A172 (cell line): ENCODE data around the gene SSBP1. TPM values are rescaled to one million over a fixed set of nuclear protein-coding genes. Genes with fewer than 3 reads are reported as not detected.
"Not testable (repeated sequence)": the region's sequence is repeated elsewhere in the genome, so short reads cannot be mapped to it uniquely, and the experiment has no call there.

Source experiments
- DNase-seq: peaks from one replicate; pipeline ENCODE4 v3.0.0-alpha.2; 2015; ENCODE audit warnings: low spot score
- total RNA-seq: library from RNA; depleted of rRNA; stranded (reverse); fragments of >200 nt; shearing (Covaris generic); gene quantifications from 2 replicates; pipeline ENCODE4 v1.2.3, GENCODE V29; 2014; rRNA removed

Gene SSBP1
- 380 and 429 TPM in 2 replicates for total RNA-seq

DNA sequence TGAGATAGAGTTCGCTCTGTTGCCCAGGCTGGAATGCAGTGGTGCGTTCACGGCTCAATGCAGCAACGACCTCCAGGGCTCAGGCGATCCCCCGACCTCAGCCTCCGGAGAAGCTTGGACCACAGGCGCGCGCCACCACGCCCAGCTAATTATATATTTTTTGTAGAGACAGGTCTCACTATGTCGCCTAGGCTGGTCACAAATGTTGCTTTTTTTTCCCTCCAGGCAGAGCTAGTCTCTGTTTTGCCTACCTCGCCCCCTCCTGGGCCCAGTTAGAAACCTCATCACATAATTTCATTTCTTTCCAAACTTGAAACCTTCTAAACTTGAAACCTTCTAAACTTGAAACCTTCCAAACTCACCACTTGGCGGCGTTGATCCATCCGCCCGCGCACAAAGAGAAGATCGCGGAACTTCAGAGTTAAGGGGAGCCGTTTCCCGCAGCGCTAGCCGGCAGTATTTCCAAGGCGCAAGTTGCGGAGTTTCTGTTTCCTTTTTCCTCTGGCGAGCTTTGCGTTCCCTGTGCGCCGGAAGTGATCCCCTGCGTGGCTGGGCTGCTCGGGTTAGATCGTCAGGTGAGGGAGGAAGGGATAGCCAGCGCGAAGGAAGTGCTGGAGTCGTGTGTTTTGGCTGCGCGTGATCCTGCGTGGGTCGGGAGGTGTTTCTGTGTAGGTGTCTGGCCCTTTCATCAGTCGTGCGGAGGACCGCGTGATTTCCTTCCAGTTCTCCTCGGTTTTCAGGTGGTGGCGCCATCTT is at the start of gene SSBP1:
TSS of gene SSBP1 (plus strand) at position 523 of the 756 bp plus-strand sequence. CDS start 809 bp downstream, outside the sequence.
- peak; percentile 94 for DNase-seq

DNA sequence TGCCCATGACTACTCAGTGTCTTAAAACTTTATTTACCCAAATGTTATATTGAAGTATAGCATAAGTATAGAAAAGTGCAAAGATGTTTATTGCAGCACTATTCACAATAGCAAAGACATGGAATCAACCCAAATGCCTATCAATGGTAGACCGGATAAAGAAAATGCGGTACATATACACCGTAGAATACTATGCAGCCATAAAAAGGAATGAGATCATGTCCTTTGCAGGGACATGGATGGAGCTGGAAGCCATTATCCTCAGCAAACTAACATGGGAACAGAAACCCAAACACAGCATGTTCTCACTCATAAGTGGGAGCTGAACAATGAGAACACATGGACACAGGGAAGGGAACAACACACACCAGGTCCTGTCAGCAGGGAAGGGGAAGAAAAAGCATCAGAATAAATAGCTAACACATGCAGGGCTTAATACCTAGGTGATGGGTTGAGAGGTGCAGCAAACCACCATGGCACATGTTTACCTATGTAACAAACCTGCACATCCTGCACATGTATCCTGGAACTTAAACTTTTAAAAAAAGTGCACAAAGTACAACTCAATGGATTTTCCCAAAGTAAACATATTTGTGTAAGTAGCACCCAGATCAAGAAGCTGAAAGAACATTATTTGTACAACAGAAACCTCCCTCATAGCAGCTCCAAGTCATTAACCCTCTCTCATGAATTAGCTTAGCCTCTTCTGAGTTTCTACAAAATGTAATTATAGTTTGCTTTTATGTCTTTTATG is 48.9 kb upstream of the SSBP1 start:
- DNase-seq: not testable (repeated sequence)

DNA sequence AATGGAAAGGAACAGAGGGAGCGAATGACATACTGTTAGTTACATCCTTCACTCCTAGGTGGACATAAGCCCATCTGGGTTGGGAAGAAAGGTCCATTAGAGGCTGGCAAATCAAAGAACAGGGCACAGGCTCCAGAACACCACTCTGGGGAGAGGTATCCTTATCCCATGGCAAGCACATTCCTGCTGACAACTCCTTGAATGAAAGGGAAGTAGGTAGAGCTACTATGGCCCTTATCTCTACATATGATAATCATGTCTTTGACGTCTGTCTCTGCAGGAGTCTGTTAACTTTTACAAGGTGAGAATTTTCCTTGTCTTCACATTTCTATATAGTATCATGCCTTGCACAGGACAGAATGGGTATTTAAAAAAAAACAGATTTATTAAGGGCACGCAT is 46.6 kb upstream of the SSBP1 start:
- no peak for DNase-seq

DNA sequence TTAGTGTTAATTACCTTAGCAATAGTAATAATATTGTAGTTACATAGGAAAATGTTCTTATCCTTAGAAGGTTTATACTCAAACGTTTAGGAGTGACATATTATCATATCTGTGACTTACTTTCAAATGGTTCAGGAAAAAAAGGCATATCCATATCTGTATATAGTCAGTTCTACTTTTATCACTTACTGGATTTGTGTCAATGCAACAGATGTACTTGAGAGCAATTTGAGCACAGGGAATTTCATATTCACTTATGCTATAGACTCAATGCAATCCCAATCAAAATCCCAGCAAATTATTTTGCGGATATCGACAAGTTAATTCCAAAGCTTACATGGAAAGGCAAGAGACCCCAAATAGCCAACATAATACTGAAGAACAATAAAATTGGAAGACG is 46.2 kb upstream of the SSBP1 start:
- DNase-seq: no peak

DNA sequence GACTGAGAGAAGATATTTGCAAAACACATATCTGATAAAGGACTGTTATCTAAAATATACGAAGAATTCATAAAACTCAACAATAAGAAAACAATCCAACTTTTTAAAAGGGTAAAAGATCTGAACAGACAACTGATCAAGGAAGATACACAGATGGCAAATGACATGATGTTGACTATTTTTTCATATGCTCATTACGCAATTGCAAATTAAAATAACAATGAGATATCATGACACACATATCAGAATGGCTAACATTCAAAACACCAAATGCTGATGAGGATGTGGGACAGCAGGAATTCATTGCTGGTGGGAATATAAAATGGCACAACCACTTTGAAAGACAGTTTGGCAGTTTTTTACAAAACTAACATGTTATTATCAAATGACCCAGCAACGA is 45.1 kb upstream of the SSBP1 start:
- DNase-seq: no peak

GRCh38 chr7:141695803-141696289 is 42.3 kb upstream of the SSBP1 start:
- DNase-seq: no peak

- DNase-seq: no peak
Observed at GRCh38 chr7:141696348-141696747, 41.8 kb upstream of the SSBP1 start.

DNA sequence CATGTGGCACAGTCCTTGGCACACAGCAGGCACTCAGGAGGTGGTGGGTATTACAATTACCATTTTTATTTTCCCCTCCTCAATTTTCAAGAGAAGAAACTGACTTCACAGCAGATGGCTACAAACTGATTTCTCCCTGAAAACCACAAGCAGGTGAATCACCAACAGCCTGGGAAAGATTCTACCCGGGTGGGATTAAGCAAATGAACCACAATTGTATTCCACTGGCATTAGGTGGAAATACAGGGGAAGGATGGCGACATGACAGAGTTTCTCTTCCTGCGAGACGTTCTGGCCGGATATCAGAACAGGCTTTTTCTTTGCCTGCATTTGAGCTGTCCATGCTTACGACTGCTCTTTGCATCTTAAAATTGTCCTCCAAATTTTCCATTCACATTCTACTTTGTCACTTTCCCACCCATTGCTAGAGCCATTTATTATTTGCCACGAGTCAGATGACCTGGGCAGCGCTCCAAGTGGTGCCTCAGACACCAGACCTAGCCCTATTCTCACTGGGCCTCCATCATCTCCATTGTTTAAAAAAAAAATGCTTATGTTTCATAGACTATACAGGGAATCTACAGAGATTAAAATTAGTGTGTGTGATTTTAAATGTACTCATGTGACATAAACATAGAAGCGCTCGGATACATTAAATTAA is 40.8 kb upstream of the SSBP1 start:
- DNase-seq: peak; percentile 90

DNA sequence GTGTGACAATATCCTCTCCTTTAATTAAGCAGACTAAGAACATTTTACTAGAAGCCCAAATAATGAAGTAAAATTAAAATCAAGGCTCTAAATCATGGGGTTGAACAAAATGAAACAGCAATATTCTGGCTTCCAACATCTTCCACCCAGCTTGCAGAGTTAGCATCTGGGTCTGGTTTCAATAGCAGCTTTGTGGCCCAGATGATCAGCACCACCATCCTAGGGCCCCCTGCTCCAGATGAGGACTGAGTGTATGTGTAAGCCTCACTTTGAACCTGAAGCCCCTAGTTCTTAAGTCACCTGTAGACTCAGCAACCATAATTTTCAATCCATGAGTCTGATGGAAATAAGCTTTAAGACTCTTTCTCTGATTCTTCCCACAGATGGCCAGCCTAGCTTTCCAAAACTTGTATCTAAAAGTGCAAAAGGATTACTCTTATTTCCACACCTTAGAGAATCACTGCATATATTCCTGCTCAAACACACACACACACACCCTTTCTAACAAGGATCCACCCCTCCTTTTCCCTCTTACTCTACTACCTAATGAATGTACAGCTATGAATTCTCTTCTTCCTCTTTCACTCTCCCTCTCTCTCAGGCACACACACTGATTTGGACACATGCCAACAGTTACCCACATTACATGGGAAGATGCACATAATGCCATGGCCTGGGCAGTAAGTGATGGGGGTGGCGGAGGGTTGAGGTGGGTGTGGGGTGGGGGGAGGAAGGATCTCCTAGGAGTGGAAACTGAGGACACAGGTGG is 39.7 kb upstream of the SSBP1 start:
- no peak for DNase-seq

- no peak for DNase-seq
Observed at GRCh38 chr7:141699860-141700259, 38.3 kb upstream of the SSBP1 start.

GRCh38 chr7:141700296-141700847 is 37.8 kb upstream of the SSBP1 start:
- no peak for DNase-seq

DNA sequence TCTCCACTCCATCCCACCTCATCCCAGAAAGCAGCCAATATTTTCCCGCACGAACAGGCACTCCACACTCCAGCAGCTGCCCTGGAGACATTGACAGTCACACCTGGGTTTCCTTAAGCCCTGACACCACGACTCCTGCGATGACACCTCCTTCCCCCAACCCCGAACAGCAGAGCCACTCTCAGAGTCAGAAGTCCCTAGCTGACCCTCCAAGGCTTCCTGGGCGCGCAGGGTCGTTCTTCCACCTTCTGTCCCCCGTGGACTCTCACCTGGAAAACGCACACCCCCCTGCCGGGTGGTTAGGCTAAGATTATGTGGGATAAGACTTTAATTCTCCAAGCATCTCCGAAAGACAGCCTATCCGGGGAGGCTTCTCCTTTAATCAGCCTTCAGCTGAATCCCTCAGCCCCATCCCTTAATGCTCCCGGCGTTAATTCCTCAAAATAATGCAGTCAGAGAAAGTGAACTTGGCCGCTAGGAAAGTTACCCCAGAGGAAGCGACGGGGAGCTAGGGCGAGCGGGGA is 37.2 kb upstream of the SSBP1 start:
- no peak for DNase-seq

GRCh38 chr7:141701489-141702046 is 36.6 kb upstream of the SSBP1 start:
- DNase-seq: no peak

DNA sequence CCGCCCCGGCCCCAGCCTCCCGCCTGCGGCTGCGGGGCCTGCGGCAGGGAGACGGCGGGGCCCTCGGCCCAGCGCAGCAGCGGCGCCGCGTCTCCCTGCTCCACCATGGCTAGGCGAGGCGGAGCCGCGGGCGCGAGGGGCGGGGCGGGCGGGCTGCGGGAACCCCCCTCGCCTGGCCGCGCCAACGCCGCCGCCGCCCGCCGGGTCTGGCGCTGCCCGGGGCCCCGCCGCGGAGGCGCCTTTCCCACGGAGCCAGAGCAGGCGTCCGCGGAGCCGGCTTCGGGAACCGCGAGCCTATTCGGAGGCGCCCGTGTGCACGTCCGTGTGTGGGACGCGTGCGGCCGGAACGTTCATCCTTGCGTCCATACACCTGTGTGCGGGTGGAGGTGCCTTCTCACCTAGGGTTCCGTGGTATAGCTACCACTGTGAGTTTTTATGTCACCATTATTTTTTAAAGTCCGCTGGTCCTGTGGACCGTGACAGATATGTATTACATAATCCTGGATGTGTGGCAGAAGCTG is 36.1 kb upstream of the SSBP1 start, which contains the start of gene DENND11:
TSS of gene DENND11 (minus strand) at position 120 of the 521 bp plus-strand sequence. CDS start at position 107, 13 bp downstream.
- DNase-seq: no peak

DNA sequence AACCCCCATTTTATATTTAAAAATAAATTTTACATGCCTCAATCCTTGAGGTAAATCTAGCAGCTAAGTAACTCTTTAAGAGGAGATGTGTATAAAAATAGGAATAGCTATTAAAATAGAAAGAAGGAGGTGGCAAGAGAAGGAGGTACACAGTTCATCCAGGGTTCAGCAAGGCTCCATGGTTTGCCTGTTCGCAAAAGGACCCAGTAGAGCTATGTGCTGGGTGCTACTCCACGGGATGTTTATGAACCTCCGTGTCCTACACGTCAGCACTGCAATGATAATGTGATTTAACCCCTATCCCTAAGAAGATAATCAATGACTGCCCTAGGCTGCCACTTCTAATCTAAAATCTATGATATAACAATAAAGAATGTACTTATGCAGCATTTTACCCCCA is 35.3 kb upstream of the SSBP1 start:
- DNase-seq: no peak

- no peak for DNase-seq
Observed at GRCh38 chr7:141704112-141704511, 34.0 kb upstream of the SSBP1 start.

- DNase-seq: no peak
Observed at GRCh38 chr7:141704741-141705140, 33.4 kb upstream of the SSBP1 start.

- DNase-seq: no peak
Observed at GRCh38 chr7:141706239-141707064, 31.7 kb upstream of the SSBP1 start.

DNA sequence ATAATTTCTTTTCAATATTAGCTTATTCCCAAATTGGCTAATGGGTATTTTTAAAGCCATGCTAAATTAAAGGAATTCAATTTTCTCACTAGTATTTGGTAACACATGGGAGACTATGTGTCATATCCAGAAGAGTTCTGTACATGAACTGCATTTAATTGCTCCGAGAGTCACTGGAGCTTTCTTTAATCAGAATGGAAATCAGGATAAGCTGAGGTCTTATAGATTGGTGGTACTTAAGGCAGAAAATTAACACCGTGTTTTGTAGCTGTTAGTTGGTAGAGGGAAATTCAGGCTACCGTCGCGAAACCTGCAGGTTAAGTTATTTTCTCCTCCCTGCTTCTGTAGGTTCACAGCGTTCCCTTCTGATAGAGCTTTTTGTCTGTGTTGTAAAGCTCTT is 29.8 kb upstream of the SSBP1 start, which contains the start of gene WEE2:
TSS of gene WEE2 (plus strand) at position 3 of the 400 bp plus-strand sequence. CDS start 406 bp downstream, outside the sequence.
- DNase-seq: no peak
